ENCODE measurements around the gene GLIS1.

GRCh38 chr1:53625766-53626520 lies 113.0 kb downstream of the GLIS1 start:
- TF ChIP-seq EZH2 (IDR thresholded peaks at IDR 0.05; ENCODE audit: insufficient read depth, poor library complexity, severe bottlenecking) (no peak), EZH2phosphoT487 (IDR thresholded peaks at IDR 0.05; ENCODE audit: insufficient read depth, low read depth) (no peak)

Measured in GM23248 (cell line).